GM12864 (cell line): Measurements from ENCODE around the gene CFAP97D2.

Experiments used
- DNase-seq: peaks from one replicate; pipeline ENCODE4 v3.0.0-alpha.2; 2011; ENCODE audit warnings: low read depth
- H3K4me3 ChIP-seq: 2 replicates; pipeline ENCODE4 v1.5.1; 2011; ENCODE audit warnings: mild to moderate bottlenecking, low read depth, low read length, control low read depth
- TF ChIP-seq, protein P1 (sequence below): IDR thresholded peaks from 2 replicates; pipeline ENCODE4 v1.5.1; 2011; ENCODE audit warnings: low read depth, mild to moderate bottlenecking, moderate library complexity, low read length, control low read depth, inconsistent platforms; ENCODE audit errors: missing control alignments

The CFAP97D2 gene

DNA sequence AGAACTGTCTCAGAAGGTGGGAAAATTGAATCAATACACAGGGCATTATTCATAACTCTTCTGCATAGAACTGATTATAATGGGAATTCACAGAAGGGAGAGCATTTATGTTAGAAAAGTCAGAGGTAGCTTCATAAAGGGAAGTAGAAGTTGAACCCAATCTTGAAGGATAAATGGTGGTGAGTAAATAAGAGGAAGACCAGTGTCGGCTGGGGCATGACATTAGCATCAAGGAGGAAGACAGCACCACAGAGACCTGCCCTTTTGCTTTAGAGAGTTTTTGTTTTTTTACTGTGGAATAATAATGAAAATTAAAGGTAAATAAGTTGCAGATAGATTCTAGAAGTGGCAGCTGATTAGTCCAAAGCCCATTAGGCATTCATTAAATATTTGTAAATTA is 77.5 kb downstream of the CFAP97D2 start:
- no peak overlapping the region for H3K4me3 ChIP-seq
- TF ChIP-seq, protein P1, sequence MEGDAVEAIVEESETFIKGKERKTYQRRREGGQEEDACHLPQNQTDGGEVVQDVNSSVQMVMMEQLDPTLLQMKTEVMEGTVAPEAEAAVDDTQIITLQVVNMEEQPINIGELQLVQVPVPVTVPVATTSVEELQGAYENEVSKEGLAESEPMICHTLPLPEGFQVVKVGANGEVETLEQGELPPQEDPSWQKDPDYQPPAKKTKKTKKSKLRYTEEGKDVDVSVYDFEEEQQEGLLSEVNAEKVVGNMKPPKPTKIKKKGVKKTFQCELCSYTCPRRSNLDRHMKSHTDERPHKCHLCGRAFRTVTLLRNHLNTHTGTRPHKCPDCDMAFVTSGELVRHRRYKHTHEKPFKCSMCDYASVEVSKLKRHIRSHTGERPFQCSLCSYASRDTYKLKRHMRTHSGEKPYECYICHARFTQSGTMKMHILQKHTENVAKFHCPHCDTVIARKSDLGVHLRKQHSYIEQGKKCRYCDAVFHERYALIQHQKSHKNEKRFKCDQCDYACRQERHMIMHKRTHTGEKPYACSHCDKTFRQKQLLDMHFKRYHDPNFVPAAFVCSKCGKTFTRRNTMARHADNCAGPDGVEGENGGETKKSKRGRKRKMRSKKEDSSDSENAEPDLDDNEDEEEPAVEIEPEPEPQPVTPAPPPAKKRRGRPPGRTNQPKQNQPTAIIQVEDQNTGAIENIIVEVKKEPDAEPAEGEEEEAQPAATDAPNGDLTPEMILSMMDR: no peak
- no peak for DNase-seq

GRCh38 chr13:114257014-114257413 is 78.0 kb downstream of the CFAP97D2 start:
- DNase-seq: no peak
- TF ChIP-seq, protein P1: no peak

DNA sequence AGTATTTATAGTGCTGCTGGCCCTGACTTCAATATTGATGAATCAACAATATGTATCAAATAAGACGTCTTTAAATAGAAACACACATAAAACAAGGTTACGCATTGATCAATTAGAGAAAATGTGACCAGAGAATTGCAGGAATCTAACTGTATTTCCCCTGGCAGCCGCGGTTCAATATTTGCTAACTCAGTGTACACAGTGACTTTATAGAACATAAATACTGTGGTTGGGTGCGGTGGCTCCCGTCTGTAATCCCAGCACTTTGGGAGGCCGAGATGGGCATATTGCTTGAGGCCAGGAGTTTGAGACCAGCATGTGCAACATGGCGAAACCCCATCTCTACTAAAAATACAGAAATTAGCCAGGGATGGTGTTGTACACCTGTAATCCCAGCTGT is 79.5 kb downstream of the CFAP97D2 start:
- no peak overlapping the region for H3K4me3 ChIP-seq
- no peak for DNase-seq
- TF ChIP-seq, protein P1: no peak

More at GRCh38 chr13:114257014-114257413, 78.0 kb downstream of the CFAP97D2 start:
- no peak overlapping the region for H3K4me3 ChIP-seq

DNA sequence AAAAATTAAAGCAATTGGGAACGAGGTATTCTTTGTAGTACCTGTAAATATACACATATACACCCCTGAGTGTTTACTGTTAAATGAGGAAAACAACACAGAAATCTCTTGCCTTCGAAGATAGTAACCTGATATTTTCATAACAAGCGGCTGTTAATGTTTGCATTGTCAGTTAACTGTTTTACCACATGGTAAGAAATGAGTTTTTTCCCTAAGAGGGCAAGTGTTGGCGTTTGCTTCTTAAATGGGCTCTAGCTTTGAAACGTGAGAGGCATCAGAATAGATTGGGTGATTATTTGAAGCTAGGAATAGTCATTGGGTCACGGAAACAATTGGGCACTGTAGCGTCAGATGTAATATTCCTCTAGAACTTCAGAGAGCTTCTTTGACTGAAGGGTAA is 80.3 kb downstream of the CFAP97D2 start:
- TF ChIP-seq, protein P1: no peak
- DNase-seq: no peak
- H3K4me3 ChIP-seq: no peak overlapping the region

- TF ChIP-seq, protein P1: no peak
- DNase-seq: peak; percentile 45
- H3K4me3 ChIP-seq: no peak overlapping the region
Measured at GRCh38 chr13:114259974-114260373, 80.9 kb downstream of the CFAP97D2 start.

DNA sequence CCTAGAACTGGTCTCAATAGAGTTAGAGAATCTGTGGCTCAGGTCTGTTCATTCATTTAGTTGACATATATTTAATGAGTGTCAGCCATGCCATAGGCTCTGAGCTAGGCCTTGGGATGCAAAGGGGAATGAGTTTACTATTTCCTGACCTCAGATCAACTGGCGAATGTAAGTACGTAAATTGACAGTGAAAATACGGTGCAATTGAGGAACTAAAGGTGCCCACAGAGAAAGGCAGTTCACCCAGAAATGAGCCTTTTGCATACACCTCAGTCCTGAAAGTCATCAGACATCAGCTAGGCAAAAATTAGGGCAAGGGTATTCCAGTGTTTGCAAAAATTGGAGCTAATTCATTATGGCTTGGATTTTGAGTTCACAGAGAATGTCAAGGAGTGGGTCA is 81.8 kb downstream of the CFAP97D2 start:
- no peak for DNase-seq
- H3K4me3 ChIP-seq: no peak overlapping the region
- TF ChIP-seq, protein P1: no peak

DNA sequence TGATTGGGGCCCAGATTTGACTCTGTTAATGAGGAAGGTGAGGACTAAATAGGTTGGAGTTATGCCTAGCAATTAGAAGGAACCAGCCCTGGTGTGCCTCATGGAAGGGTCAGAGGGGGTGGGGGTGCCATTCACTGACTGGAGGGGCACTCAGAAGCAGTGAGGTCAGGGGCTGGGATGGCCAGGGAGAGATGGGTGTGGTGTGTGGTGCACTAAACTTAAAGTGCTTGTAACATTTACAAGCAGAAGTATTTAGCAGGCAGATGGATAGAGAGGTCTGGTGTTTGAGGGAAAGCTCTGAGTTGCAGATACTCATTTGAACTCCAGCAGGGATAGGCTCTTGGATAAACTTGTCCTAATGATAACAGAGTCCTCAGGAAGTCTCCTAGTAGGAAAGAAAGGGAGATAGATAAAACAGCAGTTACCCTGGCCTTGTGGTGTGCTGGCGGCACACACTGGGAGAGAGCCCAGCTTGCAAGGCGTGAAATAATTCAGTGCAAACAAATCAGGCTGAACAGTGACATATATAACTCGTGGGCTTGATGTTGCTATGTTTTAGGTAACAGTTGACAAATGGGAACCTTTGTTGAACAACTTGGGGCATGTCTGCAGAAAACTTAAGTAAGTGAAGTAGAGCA is 82.4 kb downstream of the CFAP97D2 start:
- H3K4me3 ChIP-seq: no peak overlapping the region
- TF ChIP-seq, protein P1: no peak
- no peak for DNase-seq
